Tibial nerve (tissue), 4 donors: ENCODE data around the gene CD74.

Experiments
- EP300 ChIP-seq, 2 donors: sonication (generic); formaldehyde crosslinking; IDR thresholded peaks; one replicate each; pipeline ENCODE4 v1.6.1; 2017; ENCODE audit warnings: antibody characterized with exemption in 2 of 2, mild to moderate bottlenecking in 1 of 2
- POLR2A ChIP-seq, 2 donors: fragments of 450-650 bp; IDR thresholded peaks; one replicate each; pipeline ENCODE4 v1.6.1; 2017; ENCODE audit warnings: antibody characterized with exemption in 2 of 2, mild to moderate bottlenecking in 2 of 2, moderate library complexity in 2 of 2
- TF ChIP-seq, protein P1 (sequence below), 5 experiments: fragments of 200-600 bp in 3 of 5; fragments of 450-650 bp in 2 of 5; sonication (generic) in 3 of 5; IDR thresholded peaks; one replicate each; pipeline ENCODE4 v1.5.1; 2016 to 2019; ENCODE audit warnings: antibody characterized with exemption in 5 of 5, mild to moderate bottlenecking in 3 of 5, moderate library complexity in 2 of 5

DNA sequence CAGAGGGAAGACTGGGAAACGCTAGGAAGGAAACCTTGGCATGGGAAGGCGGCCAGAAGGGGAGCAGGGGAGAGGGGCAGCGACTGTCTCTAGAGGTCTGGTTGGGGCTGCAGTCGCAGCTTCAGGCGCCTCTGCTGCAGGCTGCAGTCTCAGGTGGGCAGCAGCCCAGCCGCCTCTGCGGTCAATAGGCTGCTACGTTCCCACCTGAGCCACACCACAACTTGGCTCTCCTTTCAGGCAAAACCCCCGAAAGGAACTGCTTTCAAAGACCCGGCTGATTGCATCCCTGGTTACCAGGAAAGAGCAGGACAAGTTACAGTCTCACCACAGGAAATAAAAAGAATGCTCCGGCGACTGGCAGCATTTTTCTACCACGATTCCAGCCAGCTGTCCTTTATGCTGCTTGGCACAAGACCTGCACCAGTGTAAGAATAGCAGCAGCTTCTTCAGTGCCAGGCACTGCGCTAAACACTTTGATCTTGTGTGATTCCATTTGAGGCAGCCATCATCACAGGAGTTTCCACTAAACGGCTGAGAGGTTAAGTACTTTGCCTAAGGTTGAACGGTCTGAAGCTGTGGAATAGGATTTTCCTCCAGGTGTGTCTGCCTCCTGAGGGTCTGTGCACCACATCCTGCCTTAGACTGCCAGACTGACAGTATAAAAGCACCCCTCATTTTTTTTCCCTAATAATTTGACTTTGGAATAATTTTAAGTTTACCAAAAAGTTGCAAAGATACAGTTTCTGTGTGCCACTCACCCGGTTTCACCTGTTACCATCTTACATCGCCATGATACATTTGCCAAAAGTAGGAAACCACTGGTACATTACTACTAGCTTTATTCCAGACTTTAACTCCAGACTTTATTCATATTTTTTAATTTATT is 29.3 kb upstream of the CD74 start:
- TF ChIP-seq POLR2A (IDR thresholded peaks at IDR 0.05) (no peak), EP300 (IDR thresholded peaks at IDR 0.05) (no peak)
- TF ChIP-seq, protein P1, sequence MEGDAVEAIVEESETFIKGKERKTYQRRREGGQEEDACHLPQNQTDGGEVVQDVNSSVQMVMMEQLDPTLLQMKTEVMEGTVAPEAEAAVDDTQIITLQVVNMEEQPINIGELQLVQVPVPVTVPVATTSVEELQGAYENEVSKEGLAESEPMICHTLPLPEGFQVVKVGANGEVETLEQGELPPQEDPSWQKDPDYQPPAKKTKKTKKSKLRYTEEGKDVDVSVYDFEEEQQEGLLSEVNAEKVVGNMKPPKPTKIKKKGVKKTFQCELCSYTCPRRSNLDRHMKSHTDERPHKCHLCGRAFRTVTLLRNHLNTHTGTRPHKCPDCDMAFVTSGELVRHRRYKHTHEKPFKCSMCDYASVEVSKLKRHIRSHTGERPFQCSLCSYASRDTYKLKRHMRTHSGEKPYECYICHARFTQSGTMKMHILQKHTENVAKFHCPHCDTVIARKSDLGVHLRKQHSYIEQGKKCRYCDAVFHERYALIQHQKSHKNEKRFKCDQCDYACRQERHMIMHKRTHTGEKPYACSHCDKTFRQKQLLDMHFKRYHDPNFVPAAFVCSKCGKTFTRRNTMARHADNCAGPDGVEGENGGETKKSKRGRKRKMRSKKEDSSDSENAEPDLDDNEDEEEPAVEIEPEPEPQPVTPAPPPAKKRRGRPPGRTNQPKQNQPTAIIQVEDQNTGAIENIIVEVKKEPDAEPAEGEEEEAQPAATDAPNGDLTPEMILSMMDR (IDR thresholded peaks at IDR 0.05), result no peak
